ENCODE data around the gene KANSL1. TPM values are rescaled to one million over a fixed set of nuclear protein-coding genes. Genes with fewer than 3 reads are reported as not detected.

Gene KANSL1
- total and polyA plus RNA-seq, 10 of the 15 experiments (the other 5 are each of a cell fraction or from before 2014, with no cell fraction given): 4.7 to 60.6 (median 28.0) TPM

DNA sequence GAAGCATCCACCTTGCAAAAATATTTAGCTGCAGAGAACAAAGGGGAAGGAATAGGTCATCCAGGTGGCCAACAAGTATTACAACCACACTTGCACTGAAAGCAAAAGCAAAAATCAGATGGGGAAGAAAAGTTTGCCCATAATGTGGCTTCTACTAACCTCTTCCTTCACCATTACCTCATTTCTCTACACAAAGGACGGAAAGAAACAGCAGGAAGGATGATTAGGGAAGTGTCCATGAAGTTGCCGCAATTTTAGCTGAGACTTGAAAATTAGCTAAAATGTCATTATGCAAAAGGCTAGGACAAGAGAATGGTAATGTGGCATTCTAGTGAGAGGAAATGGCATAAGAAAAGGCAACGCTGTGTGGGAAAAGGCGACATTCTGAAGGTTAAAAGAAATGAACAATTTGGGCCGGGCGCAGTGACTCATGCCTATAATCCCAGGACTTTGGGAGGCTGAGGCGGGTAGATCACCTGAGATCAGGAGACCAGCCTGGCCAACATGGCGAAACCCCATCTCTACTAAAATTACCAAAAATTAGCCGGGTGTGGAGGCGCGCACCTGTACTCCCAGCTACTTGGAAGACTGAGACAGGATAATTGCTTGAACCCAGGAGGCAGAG, 13.7 kb downstream of the KANSL1 start (continued):
- TF ChIP-seq FOXK2 (IDR thresholded peaks at IDR 0.05): no peak
- TF ChIP-seq, protein P1, sequence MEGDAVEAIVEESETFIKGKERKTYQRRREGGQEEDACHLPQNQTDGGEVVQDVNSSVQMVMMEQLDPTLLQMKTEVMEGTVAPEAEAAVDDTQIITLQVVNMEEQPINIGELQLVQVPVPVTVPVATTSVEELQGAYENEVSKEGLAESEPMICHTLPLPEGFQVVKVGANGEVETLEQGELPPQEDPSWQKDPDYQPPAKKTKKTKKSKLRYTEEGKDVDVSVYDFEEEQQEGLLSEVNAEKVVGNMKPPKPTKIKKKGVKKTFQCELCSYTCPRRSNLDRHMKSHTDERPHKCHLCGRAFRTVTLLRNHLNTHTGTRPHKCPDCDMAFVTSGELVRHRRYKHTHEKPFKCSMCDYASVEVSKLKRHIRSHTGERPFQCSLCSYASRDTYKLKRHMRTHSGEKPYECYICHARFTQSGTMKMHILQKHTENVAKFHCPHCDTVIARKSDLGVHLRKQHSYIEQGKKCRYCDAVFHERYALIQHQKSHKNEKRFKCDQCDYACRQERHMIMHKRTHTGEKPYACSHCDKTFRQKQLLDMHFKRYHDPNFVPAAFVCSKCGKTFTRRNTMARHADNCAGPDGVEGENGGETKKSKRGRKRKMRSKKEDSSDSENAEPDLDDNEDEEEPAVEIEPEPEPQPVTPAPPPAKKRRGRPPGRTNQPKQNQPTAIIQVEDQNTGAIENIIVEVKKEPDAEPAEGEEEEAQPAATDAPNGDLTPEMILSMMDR (IDR thresholded peaks at IDR 0.05 in 2 of 3, conservative IDR thresholded peaks at IDR 0.05 in 1 of 3; ENCODE audit: control insufficient read depth in 2 of 3, extremely low read depth in 1 of 3, insufficient read depth in 1 of 3, low read depth in 3 of 3, low read length in 3 of 3): no peak
- TF ChIP-seq, protein P2, sequence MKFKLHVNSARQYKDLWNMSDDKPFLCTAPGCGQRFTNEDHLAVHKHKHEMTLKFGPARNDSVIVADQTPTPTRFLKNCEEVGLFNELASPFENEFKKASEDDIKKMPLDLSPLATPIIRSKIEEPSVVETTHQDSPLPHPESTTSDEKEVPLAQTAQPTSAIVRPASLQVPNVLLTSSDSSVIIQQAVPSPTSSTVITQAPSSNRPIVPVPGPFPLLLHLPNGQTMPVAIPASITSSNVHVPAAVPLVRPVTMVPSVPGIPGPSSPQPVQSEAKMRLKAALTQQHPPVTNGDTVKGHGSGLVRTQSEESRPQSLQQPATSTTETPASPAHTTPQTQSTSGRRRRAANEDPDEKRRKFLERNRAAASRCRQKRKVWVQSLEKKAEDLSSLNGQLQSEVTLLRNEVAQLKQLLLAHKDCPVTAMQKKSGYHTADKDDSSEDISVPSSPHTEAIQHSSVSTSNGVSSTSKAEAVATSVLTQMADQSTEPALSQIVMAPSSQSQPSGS (IDR thresholded peaks at IDR 0.05; ENCODE audit: low read length): peak; percentile 86
- TF ChIP-seq ATF7 (IDR thresholded peaks at IDR 0.05; ENCODE audit: low read depth): peak; percentile 96
- no peak for TF ChIP-seq ESRRA (IDR thresholded peaks at IDR 0.05; ENCODE audit: low read length)
- TF ChIP-seq, protein P3, sequence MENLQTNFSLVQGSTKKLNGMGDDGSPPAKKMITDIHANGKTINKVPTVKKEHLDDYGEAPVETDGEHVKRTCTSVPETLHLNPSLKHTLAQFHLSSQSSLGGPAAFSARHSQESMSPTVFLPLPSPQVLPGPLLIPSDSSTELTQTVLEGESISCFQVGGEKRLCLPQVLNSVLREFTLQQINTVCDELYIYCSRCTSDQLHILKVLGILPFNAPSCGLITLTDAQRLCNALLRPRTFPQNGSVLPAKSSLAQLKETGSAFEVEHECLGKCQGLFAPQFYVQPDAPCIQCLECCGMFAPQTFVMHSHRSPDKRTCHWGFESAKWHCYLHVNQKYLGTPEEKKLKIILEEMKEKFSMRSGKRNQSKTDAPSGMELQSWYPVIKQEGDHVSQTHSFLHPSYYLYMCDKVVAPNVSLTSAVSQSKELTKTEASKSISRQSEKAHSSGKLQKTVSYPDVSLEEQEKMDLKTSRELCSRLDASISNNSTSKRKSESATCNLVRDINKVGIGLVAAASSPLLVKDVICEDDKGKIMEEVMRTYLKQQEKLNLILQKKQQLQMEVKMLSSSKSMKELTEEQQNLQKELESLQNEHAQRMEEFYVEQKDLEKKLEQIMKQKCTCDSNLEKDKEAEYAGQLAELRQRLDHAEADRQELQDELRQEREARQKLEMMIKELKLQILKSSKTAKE (IDR thresholded peaks at IDR 0.05; ENCODE audit: low read depth, poor library complexity, severe bottlenecking): peak; percentile 42
- TF ChIP-seq, protein P4, sequence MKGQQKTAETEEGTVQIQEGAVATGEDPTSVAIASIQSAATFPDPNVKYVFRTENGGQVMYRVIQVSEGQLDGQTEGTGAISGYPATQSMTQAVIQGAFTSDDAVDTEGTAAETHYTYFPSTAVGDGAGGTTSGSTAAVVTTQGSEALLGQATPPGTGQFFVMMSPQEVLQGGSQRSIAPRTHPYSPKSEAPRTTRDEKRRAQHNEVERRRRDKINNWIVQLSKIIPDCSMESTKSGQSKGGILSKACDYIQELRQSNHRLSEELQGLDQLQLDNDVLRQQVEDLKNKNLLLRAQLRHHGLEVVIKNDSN (IDR thresholded peaks at IDR 0.05; ENCODE audit: borderline replicate concordance, extremely low read length, insufficient read depth, low read depth, low read length): no peak
- TF ChIP-seq, protein P5, sequence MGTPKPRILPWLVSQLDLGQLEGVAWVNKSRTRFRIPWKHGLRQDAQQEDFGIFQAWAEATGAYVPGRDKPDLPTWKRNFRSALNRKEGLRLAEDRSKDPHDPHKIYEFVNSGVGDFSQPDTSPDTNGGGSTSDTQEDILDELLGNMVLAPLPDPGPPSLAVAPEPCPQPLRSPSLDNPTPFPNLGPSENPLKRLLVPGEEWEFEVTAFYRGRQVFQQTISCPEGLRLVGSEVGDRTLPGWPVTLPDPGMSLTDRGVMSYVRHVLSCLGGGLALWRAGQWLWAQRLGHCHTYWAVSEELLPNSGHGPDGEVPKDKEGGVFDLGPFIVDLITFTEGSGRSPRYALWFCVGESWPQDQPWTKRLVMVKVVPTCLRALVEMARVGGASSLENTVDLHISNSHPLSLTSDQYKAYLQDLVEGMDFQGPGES (IDR thresholded peaks at IDR 0.05): no peak
- TF ChIP-seq STAT3 (IDR thresholded peaks at IDR 0.05; ENCODE audit: low read depth, low read length): no peak
- no peak; the same call in 1 of the 2 replicates for TF ChIP-seq JUNB (IDR thresholded peaks at IDR 0.05)
- TF ChIP-seq RUNX3 (IDR thresholded peaks at IDR 0.05; ENCODE audit: low read length): peak; percentile 94
- TF ChIP-seq, protein P6, sequence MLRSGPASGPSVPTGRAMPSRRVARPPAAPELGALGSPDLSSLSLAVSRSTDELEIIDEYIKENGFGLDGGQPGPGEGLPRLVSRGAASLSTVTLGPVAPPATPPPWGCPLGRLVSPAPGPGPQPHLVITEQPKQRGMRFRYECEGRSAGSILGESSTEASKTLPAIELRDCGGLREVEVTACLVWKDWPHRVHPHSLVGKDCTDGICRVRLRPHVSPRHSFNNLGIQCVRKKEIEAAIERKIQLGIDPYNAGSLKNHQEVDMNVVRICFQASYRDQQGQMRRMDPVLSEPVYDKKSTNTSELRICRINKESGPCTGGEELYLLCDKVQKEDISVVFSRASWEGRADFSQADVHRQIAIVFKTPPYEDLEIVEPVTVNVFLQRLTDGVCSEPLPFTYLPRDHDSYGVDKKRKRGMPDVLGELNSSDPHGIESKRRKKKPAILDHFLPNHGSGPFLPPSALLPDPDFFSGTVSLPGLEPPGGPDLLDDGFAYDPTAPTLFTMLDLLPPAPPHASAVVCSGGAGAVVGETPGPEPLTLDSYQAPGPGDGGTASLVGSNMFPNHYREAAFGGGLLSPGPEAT (IDR thresholded peaks at IDR 0.05; ENCODE audit: low read depth): peak; percentile 58; the same call in 1 of the 2 replicates
- no peak for TF ChIP-seq NR2C2 (IDR thresholded peaks at IDR 0.05; ENCODE audit: borderline replicate concordance, control insufficient read depth, insufficient read length, low read depth)
- TF ChIP-seq, protein P7, sequence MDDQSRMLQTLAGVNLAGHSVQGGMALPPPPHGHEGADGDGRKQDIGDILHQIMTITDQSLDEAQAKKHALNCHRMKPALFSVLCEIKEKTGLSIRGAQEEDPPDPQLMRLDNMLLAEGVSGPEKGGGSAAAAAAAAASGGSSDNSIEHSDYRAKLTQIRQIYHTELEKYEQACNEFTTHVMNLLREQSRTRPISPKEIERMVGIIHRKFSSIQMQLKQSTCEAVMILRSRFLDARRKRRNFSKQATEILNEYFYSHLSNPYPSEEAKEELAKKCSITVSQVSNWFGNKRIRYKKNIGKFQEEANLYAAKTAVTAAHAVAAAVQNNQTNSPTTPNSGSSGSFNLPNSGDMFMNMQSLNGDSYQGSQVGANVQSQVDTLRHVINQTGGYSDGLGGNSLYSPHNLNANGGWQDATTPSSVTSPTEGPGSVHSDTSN (IDR thresholded peaks at IDR 0.05; ENCODE audit: insufficient replicate concordance, low read depth, low read length): no peak
